Cerebellar nuclear complex (tissue), 1 donor: ENCODE data around the gene PNMA6E.

Source experiments
- DNase-seq, 2 experiments: peaks; one replicate each; lab custom pipeline; 2025; lab: John Stamatoyannopoulos, UW

Gene PNMA6E

GRCh38 chrX:153349952-153350351 lies 51.2 kb downstream of the PNMA6E start:
- no peak for DNase-seq

GRCh38 chrX:153348421-153348820 lies 52.7 kb downstream of the PNMA6E start:
- DNase-seq = no peak

GRCh38 chrX:153347530-153347929 lies 53.6 kb downstream of the PNMA6E start:
- DNase-seq = no peak
